HG03521 (cell line): Measurements from ENCODE around the gene SEC16A.
A peak's percentile ranks its signal among the peaks of the same experiment; 100 is the strongest.

Experiments
- ATAC-seq: cut with Tn5 transposase; IDR thresholded peaks from one replicate; pipeline ENCODE4 v1.9.1; 2021; ENCODE audit warnings: mild to moderate bottlenecking, moderate library complexity; ENCODE audit not compliant: unreplicated experiment

SEC16A gene

GRCh38 chr9:136403915-136404800 lies 78.7 kb downstream of the SEC16A start:
- no peak for ATAC-seq

GRCh38 chr9:136403538-136403914 lies 79.3 kb downstream of the SEC16A start:
- no peak for ATAC-seq

- ATAC-seq = no peak
Observed at GRCh38 chr9:136402067-136402466, 80.8 kb downstream of the SEC16A start.

GRCh38 chr9:136401173-136401922 lies 81.5 kb downstream of the SEC16A start:
- no peak for ATAC-seq

- peak; percentile 76 for ATAC-seq
Observed at GRCh38 chr9:136400038-136400834, 82.6 kb downstream of the SEC16A start, which contains the start of gene SNAPC4. Gene SNAPC4, minus strand, starts transcription at chr9:136400170. Its CDS starts 1,742 bp downstream, at chr9:136398428.

- peak; percentile 20 for ATAC-seq
Observed at GRCh38 chr9:136399176-136400037, 83.4 kb downstream of the SEC16A start.

GRCh38 chr9:136398286-136398685 lies 84.6 kb downstream of the SEC16A start:
- no peak for ATAC-seq

GRCh38 chr9:136397643-136398042 lies 85.2 kb downstream of the SEC16A start:
- ATAC-seq = no peak

GRCh38 chr9:136396219-136396515 lies 86.7 kb downstream of the SEC16A start:
- no peak for ATAC-seq

- no peak for ATAC-seq
Observed at GRCh38 chr9:136395345-136396218, 87.3 kb downstream of the SEC16A start.

GRCh38 chr9:136395020-136395340 lies 87.9 kb downstream of the SEC16A start:
- no peak for ATAC-seq

- ATAC-seq = no peak
Observed at GRCh38 chr9:136394312-136395019, 88.4 kb downstream of the SEC16A start.

GRCh38 chr9:136393531-136393930 lies 89.3 kb downstream of the SEC16A start:
- ATAC-seq = no peak

GRCh38 chr9:136392538-136393449 lies 90.0 kb downstream of the SEC16A start:
- ATAC-seq = no peak

GRCh38 chr9:136391737-136392537 lies 90.9 kb downstream of the SEC16A start:
- no peak for ATAC-seq
